PC-3 (cell line): ENCODE measurements around the gene ZNF423. TPM values are rescaled to one million over a fixed set of nuclear protein-coding genes. Genes with fewer than 3 reads are reported as not detected.

Source experiments
- ATAC-seq: fragments of 200-7000 bp; cut with Tn5 transposase; 2 replicates; pipeline ENCODE4 v1.9.1; 2020; ENCODE audit warnings: mild to moderate bottlenecking, moderate library complexity
- BruUV-seq: library from RNA; stranded (reverse); fragments of 400-500 nt; replicated peaks from 2 replicates; lab custom pipeline; 2021; lab: Mats Ljungman, UMichigan
- CTCF ChIA-PET: fragments of 300-600 bp; sonication (Branson Sonifier 250); formaldehyde crosslinking; loops from one replicate; lab custom pipeline; 2022; ENCODE audit warnings: antibody characterized with exemption; lab: Charles Lee
- POLR2A ChIA-PET: fragments of 300-600 bp; sonication (Branson Sonifier 250); formaldehyde crosslinking; loops from one replicate; lab custom pipeline; 2022; ENCODE audit warnings: antibody characterized with exemption; ENCODE audit not compliant: unreplicated experiment; lab: Charles Lee
- DNase-seq: peaks from one replicate; pipeline ENCODE4 v3.0.0-alpha.2; 2015
- H2AFZ ChIP-seq: fragments of 300-600 bp; sonication (generic); 2 replicates; pipeline ENCODE4 v1.6.0; 2016; ENCODE audit warnings: antibody characterized with exemption, low read length
- H3F3A ChIP-seq: fragments of 300-600 bp; sonication (generic); one replicate; pipeline ENCODE4 v1.6.0; 2017; ENCODE audit warnings: antibody characterized with exemption, low read length, control low read depth, mild to moderate bottlenecking; ENCODE audit not compliant: unreplicated experiment
- H3K27ac ChIP-seq: fragments of 300-600 bp; sonication (generic); 2 replicates; pipeline ENCODE4 v1.5.1; 2016; ENCODE audit warnings: mild to moderate bottlenecking, low read length
- H3K27me3 ChIP-seq: fragments of 300-600 bp; sonication (generic); 2 replicates; pipeline ENCODE4 v1.6.1; 2016; ENCODE audit warnings: low read length, mixed read lengths
- H3K36me3 ChIP-seq: fragments of 300-600 bp; sonication (generic); 2 replicates; pipeline ENCODE4 v1.6.1; 2016; ENCODE audit warnings: low read depth, mixed run types, low read length, mixed read lengths
- H3K4me1 ChIP-seq: fragments of 300-600 bp; sonication (generic); 2 replicates; pipeline ENCODE4 v1.5.1; 2016; ENCODE audit warnings: low read length; ENCODE audit not compliant: insufficient read depth
- H3K4me2 ChIP-seq: fragments of 300-600 bp; sonication (generic); 2 replicates; pipeline ENCODE4 v1.6.0; 2016; ENCODE audit warnings: low read length
- H3K4me3 ChIP-seq: fragments of 300-600 bp; sonication (generic); 2 replicates; pipeline ENCODE4 v1.5.1; 2016; ENCODE audit warnings: mild to moderate bottlenecking, low read length, mixed read lengths
- H3K79me2 ChIP-seq: fragments of 300-600 bp; sonication (generic); 2 replicates; pipeline ENCODE4 v1.6.1; 2017; ENCODE audit warnings: low read length, mixed read lengths
- H3K9ac ChIP-seq: fragments of 300-600 bp; sonication (generic); 2 replicates; pipeline ENCODE4 v1.6.0; 2016; ENCODE audit warnings: mild to moderate bottlenecking, low read length
- H3K9me2 ChIP-seq: fragments of 300-600 bp; sonication (generic); replicated peaks from 2 replicates; pipeline ENCODE4 v1.6.1; 2016; ENCODE audit warnings: mixed run types, low read length, mixed read lengths
- H3K9me3 ChIP-seq: fragments of 300-600 bp; sonication (generic); 2 replicates; pipeline ENCODE4 v1.6.1; 2016; ENCODE audit warnings: low read length, mixed read lengths
- H4K20me1 ChIP-seq: fragments of 300-600 bp; sonication (generic); 2 replicates; pipeline ENCODE4 v1.6.1; 2016; ENCODE audit warnings: low read length, mixed read lengths
- EZH2 ChIP-seq: fragments of 300-600 bp; sonication (generic); IDR thresholded peaks from one replicate; pipeline ENCODE4 v1.6.1; 2017; ENCODE audit warnings: antibody characterized with exemption, mild to moderate bottlenecking, low read length; ENCODE audit not compliant: unreplicated experiment
- EZH2phosphoT487 ChIP-seq: fragments of 300-600 bp; sonication (generic); IDR thresholded peaks from 2 replicates; pipeline ENCODE4 v1.6.1; 2018; ENCODE audit warnings: mild to moderate bottlenecking, antibody characterized with exemption, low read length, borderline replicate concordance
- intact Hi-C: fragments of 100-400 bp; cut with micrococcal nuclease; formaldehyde crosslinking; loops from 2 replicates; pipeline ENCODE4 v1.9.0; 2023
- total RNA-seq: library from RNA; depleted of rRNA; stranded (reverse); fragments of >200 nt; gene quantifications from 2 replicates; pipeline ENCODE4 v1.2.3, GENCODE V29; 2014
- TF ChIP-seq, protein P1 (sequence below): fragments of 300-600 bp; sonication (generic); conservative IDR thresholded peaks from 2 replicates; pipeline ENCODE4 v1.5.1; 2017; ENCODE audit warnings: antibody characterized with exemption, low read depth, mild to moderate bottlenecking, low read length

Gene ZNF423
- total RNA-seq, 1 experiment from 2014 or later = not detected

- Histone ChIP-seq H3K9me2 (no peaks in the 10 kb centered on the region), H2AFZ (no peak overlapping the region), H3K27ac (no peak overlapping the region), H3K79me2 (no peaks in the 10 kb centered on the region), H3K4me1 (no peaks in the 10 kb centered on the region), H4K20me1 (no peaks in the 10 kb centered on the region), H3K4me2 (no peak overlapping the region), H3K4me3 (no peak overlapping the region), H3K27me3 (peaks cover 23% of the 10 kb centered on the region), H3K9ac (no peak overlapping the region), H3K9me3 (no peaks in the 10 kb centered on the region), H3K36me3 (no peaks in the 10 kb centered on the region), H3F3A (no peaks in the 10 kb centered on the region)
- no peak for TF ChIP-seq EZH2
- TF ChIP-seq, protein P1, sequence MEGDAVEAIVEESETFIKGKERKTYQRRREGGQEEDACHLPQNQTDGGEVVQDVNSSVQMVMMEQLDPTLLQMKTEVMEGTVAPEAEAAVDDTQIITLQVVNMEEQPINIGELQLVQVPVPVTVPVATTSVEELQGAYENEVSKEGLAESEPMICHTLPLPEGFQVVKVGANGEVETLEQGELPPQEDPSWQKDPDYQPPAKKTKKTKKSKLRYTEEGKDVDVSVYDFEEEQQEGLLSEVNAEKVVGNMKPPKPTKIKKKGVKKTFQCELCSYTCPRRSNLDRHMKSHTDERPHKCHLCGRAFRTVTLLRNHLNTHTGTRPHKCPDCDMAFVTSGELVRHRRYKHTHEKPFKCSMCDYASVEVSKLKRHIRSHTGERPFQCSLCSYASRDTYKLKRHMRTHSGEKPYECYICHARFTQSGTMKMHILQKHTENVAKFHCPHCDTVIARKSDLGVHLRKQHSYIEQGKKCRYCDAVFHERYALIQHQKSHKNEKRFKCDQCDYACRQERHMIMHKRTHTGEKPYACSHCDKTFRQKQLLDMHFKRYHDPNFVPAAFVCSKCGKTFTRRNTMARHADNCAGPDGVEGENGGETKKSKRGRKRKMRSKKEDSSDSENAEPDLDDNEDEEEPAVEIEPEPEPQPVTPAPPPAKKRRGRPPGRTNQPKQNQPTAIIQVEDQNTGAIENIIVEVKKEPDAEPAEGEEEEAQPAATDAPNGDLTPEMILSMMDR = no peak
- no peak for TF ChIP-seq EZH2phosphoT487
- intact Hi-C loops = no loop called here
- no peak for ATAC-seq
- BruUV-seq = no TSS peak
- DNase-seq = no peak
- ChIA-PET CTCF (no interaction called here), POLR2A (no interaction called here)
Observed at GRCh38 chr16:49712542-49712941, 143.4 kb downstream of the ZNF423 start.

GRCh38 chr16:49712106-49712505, 143.8 kb downstream of the ZNF423 start:
- DNase-seq = no peak
- POLR2A ChIA-PET = no interaction called here

GRCh38 chr16:49709057-49709456, 146.9 kb downstream of the ZNF423 start:
- no peak for TF ChIP-seq EZH2phosphoT487
- TF ChIP-seq EZH2 = no peak
- TF ChIP-seq, protein P1 = no peak

More at GRCh38 chr16:49712106-49712505, 143.8 kb downstream of the ZNF423 start:
- Histone ChIP-seq H3K36me3 (no peaks in the 10 kb centered on the region), H3K4me1 (no peaks in the 10 kb centered on the region), H2AFZ (no peak overlapping the region), H3K79me2 (no peaks in the 10 kb centered on the region), H3K4me2 (no peak overlapping the region), H3K27ac (no peak overlapping the region), H3F3A (no peaks in the 10 kb centered on the region), H3K4me3 (no peak overlapping the region), H3K9me2 (no peaks in the 10 kb centered on the region), H3K27me3 (peaks cover 23% of the 10 kb centered on the region), H3K9me3 (no peaks in the 10 kb centered on the region), H3K9ac (no peak overlapping the region), H4K20me1 (no peaks in the 10 kb centered on the region)
- BruUV-seq = no TSS peak
- intact Hi-C loops = no loop called here
- ATAC-seq = no peak
- TF ChIP-seq, protein P1 = no peak
- CTCF ChIA-PET = no interaction called here

More at GRCh38 chr16:49709057-49709456, 146.9 kb downstream of the ZNF423 start:
- no peaks in the 10 kb centered on the region for H3K36me3 ChIP-seq
- H3K4me2 ChIP-seq = no peak overlapping the region
- H3K27me3 ChIP-seq = peaks cover 23% of the 10 kb centered on the region
- no peaks in the 10 kb centered on the region for H3F3A ChIP-seq
- no peaks in the 10 kb centered on the region for H4K20me1 ChIP-seq
- no peaks in the 10 kb centered on the region for H3K9me2 ChIP-seq
- H3K4me1 ChIP-seq = no peaks in the 10 kb centered on the region
- intact Hi-C loops = no loop called here
- BruUV-seq = no TSS peak
- ATAC-seq (no peak), DNase-seq (no peak)
- no peak overlapping the region for H3K27ac ChIP-seq
- H3K9ac ChIP-seq = no peak overlapping the region
- CTCF ChIA-PET = no interaction called here
- H3K9me3 ChIP-seq = no peaks in the 10 kb centered on the region
- no peak overlapping the region for H2AFZ ChIP-seq
- POLR2A ChIA-PET = no interaction called here
- H3K4me3 ChIP-seq = no peak overlapping the region
- no peaks in the 10 kb centered on the region for H3K79me2 ChIP-seq
